ENCODE results near the gene BCL2L12. TPM values are rescaled to one million over a fixed set of nuclear protein-coding genes. Genes with fewer than 3 reads are reported as not detected.
"Not testable (repeated sequence)": the region's sequence is repeated elsewhere in the genome, so short reads cannot be mapped to it uniquely, and the experiment has no call there.

Gene BCL2L12
- total RNA-seq, 1 donor from 2014 or later = 50.1 TPM

- peaks cover 24% of the 10 kb centered on the region for H3K36me3 Mint-ChIP-seq (ENCODE audit: low read depth, unreplicated experiment)
- no peak overlapping the region for H3K4me3 Mint-ChIP-seq (ENCODE audit: unreplicated experiment)
- H3K27me3 Mint-ChIP-seq (ENCODE audit: unreplicated experiment) = peaks cover 17% of the 10 kb centered on the region
- H3K9me3 Mint-ChIP-seq (ENCODE audit: unreplicated experiment) = no peaks in the 10 kb centered on the region
- H3K4me1 Mint-ChIP-seq (ENCODE audit: unreplicated experiment) = peaks cover 12% of the 10 kb centered on the region
- TF ChIP-seq CTCF (IDR thresholded peaks at IDR 0.05; ENCODE audit: unreplicated experiment) = no peak
- H3K27ac Mint-ChIP-seq (ENCODE audit: unreplicated experiment) = no peak overlapping the region
- no peak for DNase-seq (ENCODE audit: low spot score)
Observed at GRCh38 chr19:49713236-49713845, 47.6 kb downstream of the BCL2L12 start.

- Mint-ChIP-seq H3K36me3 (ENCODE audit: low read depth, unreplicated experiment) (peaks cover 13% of the 10 kb centered on the region), H3K27me3 (ENCODE audit: unreplicated experiment) (peaks cover 16% of the 10 kb centered on the region), H3K27ac (ENCODE audit: unreplicated experiment) (peak overlapping the region; percentile 71), H3K4me3 (ENCODE audit: unreplicated experiment) (no peak overlapping the region), H3K4me1 (ENCODE audit: unreplicated experiment) (peaks cover 24% of the 10 kb centered on the region), H3K9me3 (ENCODE audit: unreplicated experiment) (no peaks in the 10 kb centered on the region)
- TF ChIP-seq CTCF (IDR thresholded peaks at IDR 0.05; ENCODE audit: unreplicated experiment) = no peak
- no peak for DNase-seq (ENCODE audit: low spot score)
Observed at GRCh38 chr19:49716154-49716553, 50.4 kb downstream of the BCL2L12 start.

GRCh38 chr19:49718511-49718910 lies 52.8 kb downstream of the BCL2L12 start:
- Mint-ChIP-seq H3K4me3 (ENCODE audit: unreplicated experiment) (no peak overlapping the region), H3K36me3 (ENCODE audit: low read depth, unreplicated experiment) (no peaks in the 10 kb centered on the region), H3K27ac (ENCODE audit: unreplicated experiment) (peak overlapping the region; percentile 94), H3K9me3 (ENCODE audit: unreplicated experiment) (no peaks in the 10 kb centered on the region), H3K27me3 (ENCODE audit: unreplicated experiment) (peaks cover 16% of the 10 kb centered on the region), H3K4me1 (ENCODE audit: unreplicated experiment) (peaks cover 24% of the 10 kb centered on the region)
- DNase-seq (ENCODE audit: low spot score) = no peak
- TF ChIP-seq CTCF (IDR thresholded peaks at IDR 0.05; ENCODE audit: unreplicated experiment) = no peak

- Mint-ChIP-seq H3K27ac (ENCODE audit: unreplicated experiment) (peak overlapping the region; percentile 93), H3K4me3 (ENCODE audit: unreplicated experiment) (no peak overlapping the region), H3K9me3 (ENCODE audit: unreplicated experiment) (no peaks in the 10 kb centered on the region), H3K36me3 (ENCODE audit: low read depth, unreplicated experiment) (no peaks in the 10 kb centered on the region), H3K4me1 (ENCODE audit: unreplicated experiment) (peaks cover 24% of the 10 kb centered on the region), H3K27me3 (ENCODE audit: unreplicated experiment) (peaks cover 16% of the 10 kb centered on the region)
- no peak for DNase-seq (ENCODE audit: low spot score)
- no peak for TF ChIP-seq CTCF (IDR thresholded peaks at IDR 0.05; ENCODE audit: unreplicated experiment)
Observed at GRCh38 chr19:49718991-49719390, 53.3 kb downstream of the BCL2L12 start.

GRCh38 chr19:49719420-49719819 lies 53.7 kb downstream of the BCL2L12 start:
- peaks cover 24% of the 10 kb centered on the region for H3K4me1 Mint-ChIP-seq (ENCODE audit: unreplicated experiment)
- not testable (repeated sequence) for H3K4me3 Mint-ChIP-seq (ENCODE audit: unreplicated experiment)

More at GRCh38 chr19:49719420-49719819, 53.7 kb downstream of the BCL2L12 start:
- peak overlapping the region; percentile 93 for H3K27ac Mint-ChIP-seq (ENCODE audit: unreplicated experiment)
- not testable (repeated sequence) for DNase-seq (ENCODE audit: low spot score); H3K9me3 Mint-ChIP-seq (ENCODE audit: unreplicated experiment); H3K36me3 Mint-ChIP-seq (ENCODE audit: low read depth, unreplicated experiment)
- H3K27me3 Mint-ChIP-seq (ENCODE audit: unreplicated experiment) = peaks cover 13% of the 10 kb centered on the region

Small RNA genes lying within 50 kb of the gene (microRNA-seq; reads per million reads assigned to microRNA genes)
- gene MIR5088 (ENCODE audit: unreplicated experiment) = 1.3 reads per million, percentile 18 among the genes with 10 or more reads in this experiment

Other genes with a start within 250 kb of the BCL2L12 start
- gene PTH2, start 242.5 kb upstream of the BCL2L12 start, total RNA-seq (ENCODE audit: unreplicated experiment) = not detected
- not detected for gene GFY, start 240.5 kb upstream of the BCL2L12 start, total RNA-seq (ENCODE audit: unreplicated experiment)
- 0.92 TPM for gene SLC17A7, start 224.4 kb upstream of the BCL2L12 start, total RNA-seq (ENCODE audit: unreplicated experiment)
- gene PIH1D1, start 214.1 kb upstream of the BCL2L12 start, total RNA-seq (ENCODE audit: unreplicated experiment) = 78.8 TPM
- gene ALDH16A1, start 212.7 kb upstream of the BCL2L12 start, total RNA-seq (ENCODE audit: unreplicated experiment) = 49.6 TPM
- 1.4 TPM for gene FLT3LG, start 191.7 kb upstream of the BCL2L12 start, total RNA-seq (ENCODE audit: unreplicated experiment)
- 2,762 TPM for gene RPL13A, start 178.3 kb upstream of the BCL2L12 start, total RNA-seq (ENCODE audit: unreplicated experiment)
- 2,099 TPM for gene RPS11, start 169.5 kb upstream of the BCL2L12 start, total RNA-seq (ENCODE audit: unreplicated experiment)
- 127 TPM for gene FCGRT, start 153.3 kb upstream of the BCL2L12 start, total RNA-seq (ENCODE audit: unreplicated experiment)
- gene RCN3, start 137.9 kb upstream of the BCL2L12 start, total RNA-seq (ENCODE audit: unreplicated experiment) = 19.4 TPM
- 76.3 TPM for gene NOSIP, start 85.4 kb upstream of the BCL2L12 start, total RNA-seq (ENCODE audit: unreplicated experiment)
- 2.4 TPM for gene PRRG2, start 84.6 kb upstream of the BCL2L12 start, total RNA-seq (ENCODE audit: unreplicated experiment)
- gene PRR12, start 74.8 kb upstream of the BCL2L12 start, total RNA-seq (ENCODE audit: unreplicated experiment) = 38.8 TPM
- 23.9 TPM for gene RRAS, start 25.8 kb upstream of the BCL2L12 start, total RNA-seq (ENCODE audit: unreplicated experiment)
- gene SCAF1, start 23.7 kb upstream of the BCL2L12 start, total RNA-seq (ENCODE audit: unreplicated experiment) = 90.3 TPM
- 76.1 TPM for gene IRF3, start 76 bp upstream of the BCL2L12 start, total RNA-seq (ENCODE audit: unreplicated experiment)
- 175 TPM for gene PRMT1, start 11.3 kb downstream of the BCL2L12 start, total RNA-seq (ENCODE audit: unreplicated experiment)
- gene ADM5, start 23.7 kb downstream of the BCL2L12 start, total RNA-seq (ENCODE audit: unreplicated experiment) = 5.3 TPM
- 94.1 TPM for gene CPT1C, start 25.2 kb downstream of the BCL2L12 start, total RNA-seq (ENCODE audit: unreplicated experiment)
- not detected for gene TSKS, start 97.4 kb downstream of the BCL2L12 start, total RNA-seq (ENCODE audit: unreplicated experiment)
- gene AP2A1, start 101.1 kb downstream of the BCL2L12 start, total RNA-seq (ENCODE audit: unreplicated experiment) = 191 TPM
- gene FUZ, start 147.4 kb downstream of the BCL2L12 start, total RNA-seq (ENCODE audit: unreplicated experiment) = 15.6 TPM
- 117 TPM for gene MED25, start 152.4 kb downstream of the BCL2L12 start, total RNA-seq (ENCODE audit: unreplicated experiment)
- gene PTOV1, start 185.2 kb downstream of the BCL2L12 start, total RNA-seq (ENCODE audit: unreplicated experiment) = 231 TPM
- 96.0 TPM for gene PNKP, start 201.6 kb downstream of the BCL2L12 start, total RNA-seq (ENCODE audit: unreplicated experiment)
- gene AKT1S1, start 211.4 kb downstream of the BCL2L12 start, total RNA-seq (ENCODE audit: unreplicated experiment) = 48.2 TPM
- gene TBC1D17, start 211.8 kb downstream of the BCL2L12 start, total RNA-seq (ENCODE audit: unreplicated experiment) = 36.8 TPM
- 0.90 TPM for gene IL4I1, start 231.0 kb downstream of the BCL2L12 start, total RNA-seq (ENCODE audit: unreplicated experiment)

All from endothelial cell (in vitro differentiated cells).